ENCODE results near the gene CLEC16A. TPM values are rescaled to one million over a fixed set of nuclear protein-coding genes. Genes with fewer than 3 reads are reported as not detected.

Gene CLEC16A
- total and polyA plus RNA-seq, 9 of the 15 experiments (the other 6 are each of a cell fraction or from before 2014, with no cell fraction given), result 1.00 to 22.3 (median 10.0) TPM

DNA sequence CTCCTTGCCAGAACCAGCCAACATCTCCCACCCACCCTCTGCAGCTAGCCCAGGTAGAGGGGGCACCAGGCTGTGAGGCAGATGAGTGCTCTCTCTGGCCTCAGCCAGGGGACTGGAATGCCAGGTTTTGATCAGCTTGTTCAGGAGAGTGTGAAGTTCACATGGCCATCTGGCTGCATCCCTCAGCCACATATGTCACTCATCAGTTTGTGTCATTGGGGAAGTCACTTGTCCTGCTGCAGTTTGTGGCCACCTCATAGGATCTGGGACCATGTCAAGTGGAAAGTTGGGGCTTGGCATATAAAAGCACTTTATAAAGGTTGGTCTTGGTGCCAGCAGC, 164.1 kb downstream of the CLEC16A start (continued):
- no peak for TF ChIP-seq HDAC8 (tag; IDR thresholded peaks at IDR 0.05)
- TF ChIP-seq, protein P1, sequence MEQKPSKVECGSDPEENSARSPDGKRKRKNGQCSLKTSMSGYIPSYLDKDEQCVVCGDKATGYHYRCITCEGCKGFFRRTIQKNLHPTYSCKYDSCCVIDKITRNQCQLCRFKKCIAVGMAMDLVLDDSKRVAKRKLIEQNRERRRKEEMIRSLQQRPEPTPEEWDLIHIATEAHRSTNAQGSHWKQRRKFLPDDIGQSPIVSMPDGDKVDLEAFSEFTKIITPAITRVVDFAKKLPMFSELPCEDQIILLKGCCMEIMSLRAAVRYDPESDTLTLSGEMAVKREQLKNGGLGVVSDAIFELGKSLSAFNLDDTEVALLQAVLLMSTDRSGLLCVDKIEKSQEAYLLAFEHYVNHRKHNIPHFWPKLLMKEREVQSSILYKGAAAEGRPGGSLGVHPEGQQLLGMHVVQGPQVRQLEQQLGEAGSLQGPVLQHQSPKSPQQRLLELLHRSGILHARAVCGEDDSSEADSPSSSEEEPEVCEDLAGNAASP (IDR thresholded peaks at IDR 0.05), result no peak
- no peak for TF ChIP-seq ZNF143 (CRISPR knock-in tag; IDR thresholded peaks at IDR 0.05)
- TF ChIP-seq, protein P2, sequence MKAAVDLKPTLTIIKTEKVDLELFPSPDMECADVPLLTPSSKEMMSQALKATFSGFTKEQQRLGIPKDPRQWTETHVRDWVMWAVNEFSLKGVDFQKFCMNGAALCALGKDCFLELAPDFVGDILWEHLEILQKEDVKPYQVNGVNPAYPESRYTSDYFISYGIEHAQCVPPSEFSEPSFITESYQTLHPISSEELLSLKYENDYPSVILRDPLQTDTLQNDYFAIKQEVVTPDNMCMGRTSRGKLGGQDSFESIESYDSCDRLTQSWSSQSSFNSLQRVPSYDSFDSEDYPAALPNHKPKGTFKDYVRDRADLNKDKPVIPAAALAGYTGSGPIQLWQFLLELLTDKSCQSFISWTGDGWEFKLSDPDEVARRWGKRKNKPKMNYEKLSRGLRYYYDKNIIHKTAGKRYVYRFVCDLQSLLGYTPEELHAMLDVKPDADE (conservative IDR thresholded peaks at IDR 0.05; ENCODE audit: control insufficient read depth, low read depth, low read length), result no peak

- in situ Hi-C loops (cut with MboI) (loop anchor here (10.0 kb wide), 1 partner anchor 235 kb away; the partner anchor contains the start of gene RMI2), intact Hi-C loops (cut with micrococcal nuclease) (loop anchor here (5.0 kb wide), 1 partner anchor 43 kb away; no protein-coding TSS in a partner anchor)
- DNase-seq (ENCODE audit: extremely low read depth in 1 of 4, low spot score in 3 of 4) (no peak), ATAC-seq (no peak), FAIRE-seq (no peak)
- Histone ChIP-seq H3K4me2 (ENCODE audit: insufficient read depth, low read length) (no peak overlapping the region), H2AFZ (ENCODE audit: low read depth, low read length) (no peak overlapping the region), H3K9ac (ENCODE audit: insufficient read depth in 1 of 2, low read depth in 2 of 2, low read length in 2 of 2) (no peak overlapping the region), H3K4me1 (replicated peaks in 1 of 2; ENCODE audit: control insufficient read depth in 2 of 2, insufficient read depth in 2 of 2, low read length in 2 of 2) (peaks cover 32 to 35% of the 10 kb centered on the region in 2 experiments), H3K27ac (ENCODE audit: extremely low read depth, low read depth, low read length) (no peak overlapping the region), H3K27me3 (ENCODE audit: control insufficient read depth in 2 of 2, insufficient read depth in 2 of 2, low read length in 2 of 2) (no peaks in the 10 kb centered on the region), H3K36me3 (ENCODE audit: control insufficient read depth, insufficient read depth, low read length) (peaks cover 8% of the 10 kb centered on the region; the same call in 2 of the 3 replicates), H3K79me2 (ENCODE audit: control insufficient read depth, insufficient read depth, low read length) (no peaks in the 10 kb centered on the region), H3K9me3 (replicated peaks; ENCODE audit: control insufficient read depth, insufficient read depth, low read depth, low read length) (no peaks in the 10 kb centered on the region), H4K20me1 (replicated peaks; ENCODE audit: control insufficient read depth, insufficient read depth, low read length) (no peaks in the 10 kb centered on the region), H3K4me3 (no peak overlapping the region), H3K9me1 (ENCODE audit: control insufficient read depth, insufficient read depth, low read length) (no peaks in the 10 kb centered on the region)
- no TSS peak for BruUV-seq (replicated peaks)
- WGBS (ENCODE audit: insufficient coverage, low coverage, missing lambda C conversion rate), result 86% methylated on average over 6 of the region's 6 CpGs
- POLR2A ChIA-PET, result interaction anchor here (1.0 kb wide), 1 partner anchor 25 kb away, joined by 3 read pairs; no protein-coding TSS in a partner anchor
- CTCF ChIA-PET (ENCODE audit: low intra/inter-chr PET ratio), result no interaction called here
- TF ChIP-seq CBFA2T3 (IDR thresholded peaks at IDR 0.05) (no peak), GABPB2 (CRISPR knock-in tag; conservative IDR thresholded peaks at IDR 0.05) (no peak), MAFK (IDR thresholded peaks at IDR 0.05; ENCODE audit: low read length) (no peak), TAL1 (IDR thresholded peaks at IDR 0.05) (no peak), FOXJ3 (CRISPR knock-in tag; IDR thresholded peaks at IDR 0.05) (no peak), MEF2A (IDR thresholded peaks at IDR 0.05; ENCODE audit: control insufficient read depth, low read depth, low read length) (no peak), RBM14 (IDR thresholded peaks at IDR 0.05; ENCODE audit: borderline replicate concordance, insufficient read depth, low read depth, low read length) (no peak)
- TF ChIP-seq, protein P3, sequence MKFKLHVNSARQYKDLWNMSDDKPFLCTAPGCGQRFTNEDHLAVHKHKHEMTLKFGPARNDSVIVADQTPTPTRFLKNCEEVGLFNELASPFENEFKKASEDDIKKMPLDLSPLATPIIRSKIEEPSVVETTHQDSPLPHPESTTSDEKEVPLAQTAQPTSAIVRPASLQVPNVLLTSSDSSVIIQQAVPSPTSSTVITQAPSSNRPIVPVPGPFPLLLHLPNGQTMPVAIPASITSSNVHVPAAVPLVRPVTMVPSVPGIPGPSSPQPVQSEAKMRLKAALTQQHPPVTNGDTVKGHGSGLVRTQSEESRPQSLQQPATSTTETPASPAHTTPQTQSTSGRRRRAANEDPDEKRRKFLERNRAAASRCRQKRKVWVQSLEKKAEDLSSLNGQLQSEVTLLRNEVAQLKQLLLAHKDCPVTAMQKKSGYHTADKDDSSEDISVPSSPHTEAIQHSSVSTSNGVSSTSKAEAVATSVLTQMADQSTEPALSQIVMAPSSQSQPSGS (CRISPR knock-in tag; IDR thresholded peaks at IDR 0.05), result no peak
Measured at GRCh38 chr16:11109566-11109965, 165.2 kb downstream of the CLEC16A start.

Measured in K562 (cell line).